Measurements from ENCODE around the gene ATXN7L2. TPM values are rescaled to one million over a fixed set of nuclear protein-coding genes. Genes with fewer than 3 reads are reported as not detected.
A peak's percentile ranks its signal among the peaks of the same experiment; 100 is the strongest.

The ATXN7L2 gene
- polyA plus RNA-seq, 1 donor from 2014 or later = 16.9 TPM

DNA sequence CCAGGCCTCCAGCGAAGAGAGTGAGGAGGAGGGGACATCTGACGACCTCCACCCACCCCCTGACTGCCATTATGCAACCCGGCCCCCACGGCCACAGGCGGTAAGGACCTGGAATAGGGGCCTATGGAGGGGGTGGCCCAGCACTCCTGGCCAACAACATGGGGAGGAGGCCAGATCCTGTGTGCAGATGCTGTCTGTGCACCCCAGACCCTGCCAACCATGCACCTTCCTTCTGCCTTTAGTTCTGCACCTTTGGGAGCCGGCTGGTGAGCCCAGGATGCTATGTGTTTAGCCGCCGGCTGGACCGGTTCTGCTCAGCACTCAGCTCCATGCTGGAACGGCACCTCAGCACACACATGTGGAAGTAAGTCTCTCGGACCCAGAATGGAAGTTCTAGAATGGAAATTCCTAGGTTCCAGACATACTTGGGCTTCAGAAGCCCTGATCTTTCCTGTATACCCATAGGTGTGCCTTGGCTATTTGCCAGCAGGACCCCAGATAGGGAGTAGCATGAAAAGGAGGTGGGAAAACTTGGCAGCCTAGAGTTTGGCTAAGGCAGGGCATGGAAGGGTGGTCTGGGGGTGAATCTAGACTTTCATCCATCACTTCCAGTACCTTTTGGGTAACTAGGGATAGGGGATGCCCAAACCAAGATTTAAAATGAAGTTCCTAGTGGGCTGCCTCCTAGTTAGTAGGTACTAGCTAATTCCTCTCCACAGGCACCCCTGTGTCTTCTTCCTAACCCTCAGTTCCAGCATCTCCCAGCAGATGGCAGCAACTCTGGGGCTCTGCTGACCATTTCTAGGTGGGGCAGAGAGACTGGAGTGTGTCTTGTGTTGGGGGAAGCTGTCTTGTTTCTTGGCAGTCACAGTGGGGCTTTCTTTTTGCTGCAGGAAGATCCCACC, 6.6 kb downstream of the ATXN7L2 start:
- H3K36me3 ChIP-seq (ENCODE audit: insufficient read depth, low read length) = no peaks in the 10 kb centered on the region
- H3K79me2 ChIP-seq (replicated peaks; ENCODE audit: insufficient read depth, low read length) = no peaks in the 10 kb centered on the region
- TF ChIP-seq EP300 (conservative IDR thresholded peaks at IDR 0.05; ENCODE audit: poor library complexity, severe bottlenecking) (no peak), RAD21 (conservative IDR thresholded peaks at IDR 0.05) (peak; percentile 68), SMC3 (conservative IDR thresholded peaks at IDR 0.05; ENCODE audit: poor library complexity) (peak; percentile 80), EZH2 (IDR thresholded peaks at IDR 0.05; ENCODE audit: borderline replicate concordance, insufficient read depth, low read length, poor library complexity, severe bottlenecking) (no peak)
- TF ChIP-seq, protein P1, sequence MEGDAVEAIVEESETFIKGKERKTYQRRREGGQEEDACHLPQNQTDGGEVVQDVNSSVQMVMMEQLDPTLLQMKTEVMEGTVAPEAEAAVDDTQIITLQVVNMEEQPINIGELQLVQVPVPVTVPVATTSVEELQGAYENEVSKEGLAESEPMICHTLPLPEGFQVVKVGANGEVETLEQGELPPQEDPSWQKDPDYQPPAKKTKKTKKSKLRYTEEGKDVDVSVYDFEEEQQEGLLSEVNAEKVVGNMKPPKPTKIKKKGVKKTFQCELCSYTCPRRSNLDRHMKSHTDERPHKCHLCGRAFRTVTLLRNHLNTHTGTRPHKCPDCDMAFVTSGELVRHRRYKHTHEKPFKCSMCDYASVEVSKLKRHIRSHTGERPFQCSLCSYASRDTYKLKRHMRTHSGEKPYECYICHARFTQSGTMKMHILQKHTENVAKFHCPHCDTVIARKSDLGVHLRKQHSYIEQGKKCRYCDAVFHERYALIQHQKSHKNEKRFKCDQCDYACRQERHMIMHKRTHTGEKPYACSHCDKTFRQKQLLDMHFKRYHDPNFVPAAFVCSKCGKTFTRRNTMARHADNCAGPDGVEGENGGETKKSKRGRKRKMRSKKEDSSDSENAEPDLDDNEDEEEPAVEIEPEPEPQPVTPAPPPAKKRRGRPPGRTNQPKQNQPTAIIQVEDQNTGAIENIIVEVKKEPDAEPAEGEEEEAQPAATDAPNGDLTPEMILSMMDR (IDR thresholded peaks at IDR 0.05; ENCODE audit: poor library complexity, severe bottlenecking) = peak; percentile 79

GRCh38 chr1:109490934-109491302, 7.2 kb downstream of the ATXN7L2 start:
- no peaks in the 10 kb centered on the region for H3K9me2 ChIP-seq (ENCODE audit: insufficient read depth, low read length)
- H4K20me1 ChIP-seq (ENCODE audit: insufficient read depth) = no peaks in the 10 kb centered on the region
- H2AFZ ChIP-seq (ENCODE audit: low read depth, low read length) = no peak overlapping the region
- H3K27me3 ChIP-seq (ENCODE audit: insufficient read depth, low read depth, low read length) = no peaks in the 10 kb centered on the region
- H3F3A ChIP-seq (ENCODE audit: insufficient read depth, low read length, poor library complexity, severe bottlenecking) = no peaks in the 10 kb centered on the region
- TF ChIP-seq SMC3 (conservative IDR thresholded peaks at IDR 0.05; ENCODE audit: poor library complexity) (peak; percentile 4), EP300 (conservative IDR thresholded peaks at IDR 0.05; ENCODE audit: poor library complexity, severe bottlenecking) (no peak)
- TF ChIP-seq, protein P1 (IDR thresholded peaks at IDR 0.05; ENCODE audit: poor library complexity, severe bottlenecking) = peak; percentile 42
- no peak overlapping the region for H3K27ac ChIP-seq (ENCODE audit: low read length)
- H3K36me3 ChIP-seq (ENCODE audit: insufficient read depth, low read length) = no peaks in the 10 kb centered on the region
- no peaks in the 10 kb centered on the region for H3K79me2 ChIP-seq (replicated peaks; ENCODE audit: insufficient read depth, low read length)
- no peak overlapping the region for H3K4me2 ChIP-seq (ENCODE audit: low read length)
- no peaks in the 10 kb centered on the region for H3K9me3 ChIP-seq (ENCODE audit: low read length)
- H3K9ac ChIP-seq (ENCODE audit: low read length) = no peak overlapping the region
- no peak overlapping the region for H3K4me3 ChIP-seq (ENCODE audit: low read length)

More for the DNA sequence above, 6.6 kb downstream of the ATXN7L2 start:
- Histone ChIP-seq H2AFZ (ENCODE audit: low read depth, low read length) (no peak overlapping the region), H3F3A (ENCODE audit: insufficient read depth, low read length, poor library complexity, severe bottlenecking) (no peaks in the 10 kb centered on the region), H3K9ac (ENCODE audit: low read length) (no peak overlapping the region), H3K27me3 (ENCODE audit: insufficient read depth, low read depth, low read length) (no peaks in the 10 kb centered on the region), H3K4me2 (ENCODE audit: low read length) (no peak overlapping the region), H3K4me3 (ENCODE audit: low read length) (no peak overlapping the region), H3K9me2 (ENCODE audit: insufficient read depth, low read length) (no peaks in the 10 kb centered on the region), H3K9me3 (ENCODE audit: low read length) (no peaks in the 10 kb centered on the region), H4K20me1 (ENCODE audit: insufficient read depth) (no peaks in the 10 kb centered on the region), H3K27ac (ENCODE audit: low read length) (no peak overlapping the region)

DNA sequence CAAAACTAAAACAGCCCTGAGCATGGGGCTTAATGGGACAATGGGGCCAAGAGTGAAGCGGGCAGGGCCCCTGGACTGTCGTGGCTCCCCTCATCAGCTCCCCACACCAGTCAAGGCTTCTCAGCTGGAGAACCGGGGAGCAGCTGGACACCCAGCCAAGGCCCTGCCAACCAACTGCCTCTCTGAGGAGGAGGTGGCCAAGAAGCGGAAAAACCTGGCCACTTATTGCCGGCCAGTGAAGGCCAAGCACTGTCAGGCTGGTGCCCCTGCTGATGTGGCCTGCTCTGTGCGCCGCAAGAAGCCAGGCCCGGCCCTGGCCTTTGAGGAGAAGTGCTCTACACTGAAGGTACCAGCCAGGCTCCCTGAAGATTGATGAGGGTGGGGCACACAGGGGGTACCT, 7.7 kb downstream of the ATXN7L2 start:
- H3K27ac ChIP-seq (ENCODE audit: low read length) = no peak overlapping the region
- H4K20me1 ChIP-seq (ENCODE audit: insufficient read depth) = no peaks in the 10 kb centered on the region
- H2AFZ ChIP-seq (ENCODE audit: low read depth, low read length) = no peak overlapping the region
- TF ChIP-seq, protein P2, sequence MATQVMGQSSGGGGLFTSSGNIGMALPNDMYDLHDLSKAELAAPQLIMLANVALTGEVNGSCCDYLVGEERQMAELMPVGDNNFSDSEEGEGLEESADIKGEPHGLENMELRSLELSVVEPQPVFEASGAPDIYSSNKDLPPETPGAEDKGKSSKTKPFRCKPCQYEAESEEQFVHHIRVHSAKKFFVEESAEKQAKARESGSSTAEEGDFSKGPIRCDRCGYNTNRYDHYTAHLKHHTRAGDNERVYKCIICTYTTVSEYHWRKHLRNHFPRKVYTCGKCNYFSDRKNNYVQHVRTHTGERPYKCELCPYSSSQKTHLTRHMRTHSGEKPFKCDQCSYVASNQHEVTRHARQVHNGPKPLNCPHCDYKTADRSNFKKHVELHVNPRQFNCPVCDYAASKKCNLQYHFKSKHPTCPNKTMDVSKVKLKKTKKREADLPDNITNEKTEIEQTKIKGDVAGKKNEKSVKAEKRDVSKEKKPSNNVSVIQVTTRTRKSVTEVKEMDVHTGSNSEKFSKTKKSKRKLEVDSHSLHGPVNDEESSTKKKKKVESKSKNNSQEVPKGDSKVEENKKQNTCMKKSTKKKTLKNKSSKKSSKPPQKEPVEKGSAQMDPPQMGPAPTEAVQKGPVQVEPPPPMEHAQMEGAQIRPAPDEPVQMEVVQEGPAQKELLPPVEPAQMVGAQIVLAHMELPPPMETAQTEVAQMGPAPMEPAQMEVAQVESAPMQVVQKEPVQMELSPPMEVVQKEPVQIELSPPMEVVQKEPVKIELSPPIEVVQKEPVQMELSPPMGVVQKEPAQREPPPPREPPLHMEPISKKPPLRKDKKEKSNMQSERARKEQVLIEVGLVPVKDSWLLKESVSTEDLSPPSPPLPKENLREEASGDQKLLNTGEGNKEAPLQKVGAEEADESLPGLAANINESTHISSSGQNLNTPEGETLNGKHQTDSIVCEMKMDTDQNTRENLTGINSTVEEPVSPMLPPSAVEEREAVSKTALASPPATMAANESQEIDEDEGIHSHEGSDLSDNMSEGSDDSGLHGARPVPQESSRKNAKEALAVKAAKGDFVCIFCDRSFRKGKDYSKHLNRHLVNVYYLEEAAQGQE (IDR thresholded peaks at IDR 0.05; ENCODE audit: borderline replicate concordance) = no peak
- TF ChIP-seq MXI1 (conservative IDR thresholded peaks at IDR 0.05; ENCODE audit: poor library complexity, severe bottlenecking) = no peak
- TF ChIP-seq EP300 (conservative IDR thresholded peaks at IDR 0.05; ENCODE audit: poor library complexity, severe bottlenecking) = no peak
- no peak for TF ChIP-seq TAF1 (IDR thresholded peaks at IDR 0.05; ENCODE audit: low read depth)
- TF ChIP-seq SMC3 (conservative IDR thresholded peaks at IDR 0.05; ENCODE audit: poor library complexity) = no peak
- TF ChIP-seq, protein P1 (IDR thresholded peaks at IDR 0.05; ENCODE audit: poor library complexity, severe bottlenecking) = no peak
- no peak for TF ChIP-seq RAD21 (conservative IDR thresholded peaks at IDR 0.05)
- no peak for TF ChIP-seq POLR2AphosphoS5 (IDR thresholded peaks at IDR 0.05)
- TF ChIP-seq EZH2 (IDR thresholded peaks at IDR 0.05; ENCODE audit: borderline replicate concordance, insufficient read depth, low read length, poor library complexity, severe bottlenecking) = no peak
- H3K4me3 ChIP-seq (ENCODE audit: low read length) = no peak overlapping the region
- H3K79me2 ChIP-seq (replicated peaks; ENCODE audit: insufficient read depth, low read length) = no peaks in the 10 kb centered on the region
- no peak overlapping the region for H3K9ac ChIP-seq (ENCODE audit: low read length)
- no peaks in the 10 kb centered on the region for H3K36me3 ChIP-seq (ENCODE audit: insufficient read depth, low read length)
- no peak overlapping the region for H3K4me2 ChIP-seq (ENCODE audit: low read length)
- H3K9me2 ChIP-seq (ENCODE audit: insufficient read depth, low read length) = no peaks in the 10 kb centered on the region
- H3K27me3 ChIP-seq (ENCODE audit: insufficient read depth, low read depth, low read length) = no peaks in the 10 kb centered on the region
- no peaks in the 10 kb centered on the region for H3K9me3 ChIP-seq (ENCODE audit: low read length)
- H3F3A ChIP-seq (ENCODE audit: insufficient read depth, low read length, poor library complexity, severe bottlenecking) = no peaks in the 10 kb centered on the region
